ENCODE measurements around the gene GAD1. TPM values are rescaled to one million over a fixed set of nuclear protein-coding genes. Genes with fewer than 3 reads are reported as not detected.

The GAD1 gene
- 0.83 TPM for polyA plus RNA-seq (ENCODE audit: insufficient read length)

GRCh38 chr2:170816504-170817092 lies at the start of gene GAD1:
Gene GAD1, plus strand, starts transcription at chr2:170816887. Its CDS starts 1,705 bp downstream, at chr2:170818592.
- DNase-seq (ENCODE audit: low read depth): no peak

- no peak for DNase-seq (ENCODE audit: low read depth)
Observed at GRCh38 chr2:170770008-170770605, 46.6 kb upstream of the GAD1 start, which contains the start of gene ERICH2. Gene ERICH2, plus strand, starts transcription at chr2:170770378. Its CDS starts 304 bp downstream, at chr2:170770682.

GRCh38 chr2:170770606-170771420 lies 45.9 kb upstream of the GAD1 start:
- DNase-seq (ENCODE audit: low read depth): no peak

- no peak for DNase-seq (ENCODE audit: low read depth)
Observed at GRCh38 chr2:170771421-170771937, 45.2 kb upstream of the GAD1 start.

- DNase-seq (ENCODE audit: low read depth): no peak
Observed at GRCh38 chr2:170772295-170772694, 44.4 kb upstream of the GAD1 start.

- DNase-seq (ENCODE audit: low read depth): no peak
Observed at GRCh38 chr2:170774074-170774473, 42.6 kb upstream of the GAD1 start.

GRCh38 chr2:170778900-170779299 lies 37.8 kb upstream of the GAD1 start:
- DNase-seq (ENCODE audit: low read depth): no peak

GRCh38 chr2:170779304-170779703 lies 37.4 kb upstream of the GAD1 start:
- DNase-seq (ENCODE audit: low read depth): no peak

- no peak for DNase-seq (ENCODE audit: low read depth)
Observed at GRCh38 chr2:170782673-170783072, 34.0 kb upstream of the GAD1 start.

- DNase-seq (ENCODE audit: low read depth): no peak
Observed at GRCh38 chr2:170783549-170783948, 33.1 kb upstream of the GAD1 start.

GRCh38 chr2:170798996-170799395 lies 17.7 kb upstream of the GAD1 start:
- DNase-seq (ENCODE audit: low read depth): no peak

GRCh38 chr2:170806548-170806947 lies 10.1 kb upstream of the GAD1 start:
- DNase-seq (ENCODE audit: low read depth): no peak

- DNase-seq (ENCODE audit: low read depth): peak; percentile 83
Observed at GRCh38 chr2:170812710-170813600, 3.7 kb upstream of the GAD1 start.

- peak; percentile 40 for DNase-seq (ENCODE audit: low read depth)
Observed at GRCh38 chr2:170813611-170814532, 2.8 kb upstream of the GAD1 start.

- no peak for DNase-seq (ENCODE audit: low read depth)
Observed at GRCh38 chr2:170814533-170815230, 2.0 kb upstream of the GAD1 start.

- DNase-seq (ENCODE audit: low read depth): no peak
Observed at GRCh38 chr2:170815311-170815710, 1.4 kb upstream of the GAD1 start.

- DNase-seq (ENCODE audit: low read depth): no peak
Observed at GRCh38 chr2:170815746-170816503, 762 bp upstream of the GAD1 start.

GRCh38 chr2:170817093-170818035 lies 677 bp downstream of the GAD1 start:
- no peak for DNase-seq (ENCODE audit: low read depth)
